Measurements from ENCODE around the gene TBL1X. TPM values are rescaled to one million over a fixed set of nuclear protein-coding genes. Genes with fewer than 3 reads are reported as not detected.

TBL1X gene
- total and polyA plus RNA-seq, 2 of the 8 experiments (the other 6 are each of a cell fraction or from before 2014, with no cell fraction given): 13.3 to 25.6 TPM

GRCh38 chrX:9619133-9619532, 154.3 kb downstream of the TBL1X start:
- H3K14ac ChIP-seq (ENCODE audit: insufficient read length): no peak overlapping the region
- H3K23ac ChIP-seq (ENCODE audit: insufficient read length): no peak overlapping the region
- CTCF ChIA-PET (ENCODE audit: partially characterized antibody): interaction anchor here (1.3 to 1.5 kb wide), 2 partner anchors 11 to 76 kb away, joined by 3 read pairs; no protein-coding TSS in a partner anchor
- no peak overlapping the region for H2BK5ac ChIP-seq (ENCODE audit: low read depth, low read length)
- POLR2A ChIA-PET (ENCODE audit: partially characterized antibody): no interaction called here
- no peak overlapping the region for H4K5ac ChIP-seq (ENCODE audit: insufficient read length, low read depth, low read length)
- no peak overlapping the region for H4K91ac ChIP-seq (replicated peaks; ENCODE audit: insufficient read length, low read length)
- H2AFZ ChIP-seq (ENCODE audit: low read length): no peak overlapping the region
- no peak overlapping the region for H3K4ac ChIP-seq (replicated peaks; ENCODE audit: insufficient read length, low read depth, low read length)
- no peaks in the 10 kb centered on the region for H3K79me1 ChIP-seq (ENCODE audit: low read depth, low read length)
- no peak overlapping the region for H3K4me3 ChIP-seq (ENCODE audit: extremely low read depth in 1 of 4, insufficient read depth in 2 of 4, low read depth in 3 of 4, low read length in 4 of 4)
- H3K23me2 ChIP-seq (ENCODE audit: low read depth, low read length): no peaks in the 10 kb centered on the region
- H4K20me1 ChIP-seq (replicated peaks in 1 of 2; ENCODE audit: control insufficient read depth in 1 of 2, insufficient read depth in 2 of 2, low read length in 2 of 2): no peaks in the 10 kb centered on the region
- H3K36me3 ChIP-seq (ENCODE audit: control insufficient read depth in 2 of 4, insufficient read depth in 4 of 4, low read length in 3 of 4): no peaks in the 10 kb centered on the region
- H2BK20ac ChIP-seq (ENCODE audit: low read length): no peak overlapping the region
- no peak overlapping the region for H2BK12ac ChIP-seq (ENCODE audit: low read depth, low read length)
- no peak overlapping the region for H3K56ac ChIP-seq (replicated peaks; ENCODE audit: insufficient read length, low read depth, low read length)
- WGBS, 2 experiments (ENCODE audit: extremely low coverage in 1 of 2, insufficient coverage in 1 of 2, insufficient read length in 1 of 2, insufficient replicate concordance in 2 of 2, low coverage in 1 of 2, low lambda C conversion rate in 2 of 2, missing lambda C conversion rate in 1 of 2): 95% methylated on average over 5 of the region's 5 CpGs; no CpG with 5 or more reads in 1 of the 2 experiments
- no peak overlapping the region for H3K18ac ChIP-seq (ENCODE audit: extremely low read depth, low read length)
- H3K4me2 ChIP-seq (ENCODE audit: insufficient read depth in 1 of 2, low read depth in 2 of 2, low read length in 2 of 2): no peak overlapping the region
- no peak overlapping the region for H3K27ac ChIP-seq (ENCODE audit: low read depth, low read length)
- no peak for FAIRE-seq
- no peak overlapping the region for H2BK120ac ChIP-seq (replicated peaks; ENCODE audit: low read depth, low read length)
- no peak for DNase-seq (ENCODE audit: low read depth in 1 of 2, low spot score in 2 of 2)
- H3K4me1 ChIP-seq (replicated peaks in 1 of 4; ENCODE audit: control insufficient read depth in 3 of 4, insufficient read depth in 4 of 4, low read length in 3 of 4): peaks cover 0 to 3% (median 1%) of the 10 kb centered on the region in 4 experiments; a peak in 2 of 7 replicates
- no peak overlapping the region for H4K8ac ChIP-seq (ENCODE audit: extremely low read depth, insufficient read depth, low read length)
- H3K9me3 ChIP-seq (ENCODE audit: insufficient read depth in 2 of 2, low read depth in 1 of 2, low read length in 1 of 2): no peaks in the 10 kb centered on the region
- H3K27me3 ChIP-seq (replicated peaks in 1 of 4; ENCODE audit: control insufficient read depth in 3 of 4, extremely low read depth in 1 of 4, insufficient read depth in 3 of 4, low read length in 3 of 4): no peaks in the 10 kb centered on the region
- 0 out of 4 replicates have a peak, but pooled peaks cover 0 to 5% of the 10 kb centered on the region in 2 experiments for H3K79me2 ChIP-seq (ENCODE audit: control insufficient read depth in 1 of 2, insufficient read depth in 2 of 2, low read length in 2 of 2)
- H3K9ac ChIP-seq (replicated peaks in 1 of 4; ENCODE audit: extremely low read depth in 1 of 4, low read depth in 3 of 4, low read length in 3 of 4): no peak overlapping the region
- H2BK15ac ChIP-seq (ENCODE audit: low read length): no peak overlapping the region
- H2AK5ac ChIP-seq (ENCODE audit: low read depth, low read length): no peak overlapping the region
- TF ChIP-seq SIN3A (conservative IDR thresholded peaks at IDR 0.05 in 1 of 2, IDR thresholded peaks at IDR 0.05 in 1 of 2; ENCODE audit: low read depth in 1 of 2, low read length in 2 of 2) (no peak), ATF2 (IDR thresholded peaks at IDR 0.05; ENCODE audit: low read length) (no peak), TCF12 (IDR thresholded peaks at IDR 0.05; ENCODE audit: low read depth, low read length) (no peak), RXRA (IDR thresholded peaks at IDR 0.05; ENCODE audit: insufficient read depth, low read depth, low read length) (no peak), CBX5 (IDR thresholded peaks at IDR 0.05; ENCODE audit: low read depth, low read length) (no peak), POU5F1 (IDR thresholded peaks at IDR 0.05; ENCODE audit: low read depth, low read length) (no peak), TEAD4 (IDR thresholded peaks at IDR 0.05; ENCODE audit: low read depth, low read length) (no peak), FOSL1 (IDR thresholded peaks at IDR 0.05; ENCODE audit: insufficient read depth, low read depth, low read length) (no peak), EZH2 (IDR thresholded peaks at IDR 0.05; ENCODE audit: low read depth, low read length, severe bottlenecking) (no peak), ATF3 (IDR thresholded peaks at IDR 0.05; ENCODE audit: insufficient read depth, low read depth, low read length) (no peak), BACH1 (IDR thresholded peaks at IDR 0.05; ENCODE audit: low read length) (no peak), ASH2L (IDR thresholded peaks at IDR 0.05; ENCODE audit: low read length) (no peak)

Data from H1 (cell line).